CD14-positive monocyte (primary cell): Measurements from ENCODE around the gene DPYD. TPM values are rescaled to one million over a fixed set of nuclear protein-coding genes. Genes with fewer than 3 reads are reported as not detected.

Experiments
- DNase-seq, 3 donors: peaks; one replicate each; pipeline ENCODE4 v3.0.0-alpha.2; 2011 to 2022
- H2AFZ ChIP-seq: 2 replicates; pipeline ENCODE4 v1.6.0; 2012; ENCODE audit warnings: mild to moderate bottlenecking, low read depth, low read length, inconsistent platforms; ENCODE audit not compliant: insufficient read depth, poor library complexity, severe bottlenecking
- H3K27ac ChIP-seq, 2 donors: 1 replicate in 1 of 2; 2 replicates in 1 of 2; pipeline ENCODE4 v1.5.1; 2012 to 2013; ENCODE audit warnings: low read length in 2 of 2, control low read depth in 1 of 2, inconsistent platforms in 1 of 2, low read depth in 1 of 2, mild to moderate bottlenecking in 1 of 2
- H3K27me3 ChIP-seq, 2 donors: one replicate each; pipeline versions ENCODE4 v1.6.0 to v1.6.1; 2011 to 2013; ENCODE audit warnings: low read length in 2 of 2; ENCODE audit not compliant: control insufficient read depth in 2 of 2, insufficient read depth in 2 of 2
- H3K36me3 ChIP-seq, 2 donors: replicated peaks in 1 of 2; 1 replicate in 1 of 2; 2 replicates in 1 of 2; pipeline versions ENCODE4 v1.5.1 to v1.6.1; 2012 to 2013; ENCODE audit warnings: low read length in 2 of 2, control low read depth in 1 of 2, inconsistent platforms in 1 of 2, mild to moderate bottlenecking in 1 of 2; ENCODE audit not compliant: insufficient read depth in 2 of 2, control insufficient read depth in 1 of 2
- H3K4me1 ChIP-seq, 2 donors: 1 replicate in 1 of 2; 2 replicates in 1 of 2; pipeline versions ENCODE4 v1.5.1 to v1.6.1; 2012 to 2013; ENCODE audit warnings: low read length in 2 of 2, control low read depth in 1 of 2, inconsistent platforms in 1 of 2, mild to moderate bottlenecking in 1 of 2, moderate library complexity in 1 of 2; ENCODE audit not compliant: insufficient read depth in 2 of 2, control insufficient read depth in 1 of 2
- H3K4me2 ChIP-seq: replicated peaks from 2 replicates; pipeline ENCODE3; 2012; ENCODE audit warnings: low read length, moderate library complexity, mild to moderate bottlenecking; ENCODE audit not compliant: poor library complexity, severe bottlenecking; ENCODE audit errors: extremely low read depth
- H3K4me3 ChIP-seq, 3 experiments: fragments of 200-600 bp in 1 of 3; sonication (generic) in 1 of 3; replicated peaks in 1 of 3; 1 replicate in 2 of 3; 2 replicates in 1 of 3; pipeline ENCODE4 v1.5.1; 2011 to 2013; ENCODE audit warnings: low read length in 3 of 3, mild to moderate bottlenecking in 3 of 3, control low read depth in 2 of 3, low read depth in 2 of 3, inconsistent platforms in 1 of 3, moderate library complexity in 1 of 3
- H3K79me2 ChIP-seq: 2 replicates; pipeline ENCODE4 v1.6.0; 2012; ENCODE audit warnings: mild to moderate bottlenecking, control low read depth, inconsistent platforms, low read length, moderate library complexity; ENCODE audit not compliant: insufficient read depth
- H3K9ac ChIP-seq: 2 replicates; pipeline ENCODE4 v1.6.0; 2017; ENCODE audit warnings: low read length, mild to moderate bottlenecking; ENCODE audit not compliant: insufficient read depth, poor library complexity, severe bottlenecking
- H3K9me3 ChIP-seq, 2 donors: replicated peaks in 1 of 2; 1 replicate in 1 of 2; 2 replicates in 1 of 2; pipeline versions ENCODE4 v1.5.1 to v1.6.1; 2012 to 2013; ENCODE audit warnings: low read length in 2 of 2, control low read depth in 1 of 2; ENCODE audit not compliant: control insufficient read depth in 1 of 2, insufficient read depth in 1 of 2
- H4K20me1 ChIP-seq: 2 replicates; pipeline ENCODE4 v1.6.0; 2012; ENCODE audit warnings: mild to moderate bottlenecking, low read length, control low read depth, moderate library complexity; ENCODE audit not compliant: insufficient read depth
- H3K27ac Mint-ChIP-seq, 7 donors: one replicate each; pipeline ENCODE4 v1.8.0; 2020; ENCODE audit warnings: mild to moderate bottlenecking in 7 of 7, mixed read lengths in 7 of 7, moderate library complexity in 6 of 7, inconsistent platforms in 2 of 7
- H3K27me3 Mint-ChIP-seq, 3 donors: one replicate each; pipeline ENCODE4 v1.8.0; 2021 to 2022; ENCODE audit warnings: low read depth in 3 of 3, mild to moderate bottlenecking in 3 of 3, mixed read lengths in 3 of 3, moderate library complexity in 3 of 3, inconsistent platforms in 1 of 3
- H3K36me3 Mint-ChIP-seq, 2 donors: one replicate each; pipeline ENCODE4 v1.8.0; 2020; ENCODE audit warnings: mixed read lengths in 2 of 2, inconsistent platforms in 1 of 2, mild to moderate bottlenecking in 1 of 2
- H3K4me1 Mint-ChIP-seq: one replicate; pipeline ENCODE4 v1.8.0; 2020; ENCODE audit warnings: mild to moderate bottlenecking, mixed read lengths
- H3K4me3 Mint-ChIP-seq, 2 donors: one replicate each; pipeline ENCODE4 v1.8.0; 2020; ENCODE audit warnings: mild to moderate bottlenecking in 2 of 2, mixed read lengths in 2 of 2, moderate library complexity in 1 of 2
- H3K9me3 Mint-ChIP-seq, 7 donors: one replicate each; pipeline ENCODE4 v1.8.0; 2020 to 2022; ENCODE audit warnings: mixed read lengths in 7 of 7, mild to moderate bottlenecking in 6 of 7, moderate library complexity in 6 of 7, inconsistent platforms in 2 of 7
- CTCF ChIP-seq: fragments of 200-600 bp; IDR thresholded peaks from one replicate; pipeline ENCODE4 v1.8.0; 2022; ENCODE audit warnings: antibody characterized with exemption, mild to moderate bottlenecking
- WGBS: methylation state at CpG from one replicate; pipeline ENCODE4 v1.1.5; 2013; ENCODE audit warnings: missing lambda C conversion rate; ENCODE audit not compliant: insufficient coverage; 5-methylcytosine and 5-hydroxymethylcytosine counted together
- intact Hi-C, 2 donors: fragments of 100-400 bp; cut with micrococcal nuclease; formaldehyde crosslinking; loops; one replicate each; pipeline versions ENCODE4 v1.15.0 to v1.15.1; 2023
- polyA plus RNA-seq, 3 donors: library from polyadenylated mRNA; depleted of rRNA in 1 of 3; unstranded in 2 of 3; stranded (reverse) in 1 of 3; fragments of 300-500 nt in 2 of 3; fragments of >200 nt in 1 of 3; fragmentation: Illumina TruSeq in 2 of 3; gene quantifications; 1 replicate in 2 of 3; 2 replicates in 1 of 3; pipeline ENCODE4 v1.2.3, GENCODE V29; 2012 to 2021

The DPYD gene
- polyA plus RNA-seq, 3 donors: 87.6 to 171 (median 144) TPM

- H3K4me3 Mint-ChIP-seq: no peak overlapping the region
- no peak overlapping the region for H3K27ac ChIP-seq
- H3K27ac Mint-ChIP-seq: no peak overlapping the region
- no peaks in the 10 kb centered on the region for H3K79me2 ChIP-seq
- no peak for DNase-seq
- H3K4me3 ChIP-seq: no peak overlapping the region
- WGBS: no CpG with 5 or more reads among the region's 1 CpG
- peaks cover 0 to 10% (median 6%) of the 10 kb centered on the region in 7 donors for H3K9me3 Mint-ChIP-seq
- H3K27me3 Mint-ChIP-seq: peaks cover 0 to 4% (median 2%) of the 10 kb centered on the region in 3 donors
- no peak overlapping the region for H2AFZ ChIP-seq
- H3K36me3 Mint-ChIP-seq: peaks cover 24 to 37% of the 10 kb centered on the region in 2 donors
- H3K27me3 ChIP-seq: no peaks in the 10 kb centered on the region
- peaks cover 4 to 17% of the 10 kb centered on the region in 2 donors for H3K4me1 ChIP-seq
- no peak overlapping the region for H3K4me2 ChIP-seq
- no peak for TF ChIP-seq CTCF
- intact Hi-C loops: no loop called here
- H3K4me1 Mint-ChIP-seq: peaks cover 23% of the 10 kb centered on the region
- peaks cover 42% of the 10 kb centered on the region for H4K20me1 ChIP-seq
- H3K9me3 ChIP-seq: peaks cover 0 to 3% of the 10 kb centered on the region in 2 donors
- H3K9ac ChIP-seq: no peak overlapping the region
- peaks cover 8 to 27% of the 10 kb centered on the region in 2 donors for H3K36me3 ChIP-seq
These were observed 752.8 kb downstream of the DPYD start for GRCh38 chr1:97168056-97168455.

GRCh38 chr1:97167246-97167645 is 753.6 kb downstream of the DPYD start:
- Histone ChIP-seq H3K79me2 (no peaks in the 10 kb centered on the region), H3K36me3 (peaks cover 8 to 22% of the 10 kb centered on the region in 2 donors), H2AFZ (no peak overlapping the region), H3K4me3 (no peak overlapping the region), H3K9ac (no peak overlapping the region), H3K4me2 (no peak overlapping the region), H4K20me1 (peaks cover 42% of the 10 kb centered on the region), H3K4me1 (peaks cover 4 to 17% of the 10 kb centered on the region in 2 donors), H3K27me3 (no peaks in the 10 kb centered on the region), H3K9me3 (peaks cover 0 to 3% of the 10 kb centered on the region in 2 donors), H3K27ac (no peak overlapping the region)
- no peak overlapping the region for H3K27ac Mint-ChIP-seq
- peaks cover 23% of the 10 kb centered on the region for H3K4me1 Mint-ChIP-seq
- peaks cover 0 to 10% (median 6%) of the 10 kb centered on the region in 7 donors for H3K9me3 Mint-ChIP-seq
- WGBS: no CpG with 5 or more reads among the region's 2 CpGs
- H3K27me3 Mint-ChIP-seq: peaks cover 0 to 4% (median 2%) of the 10 kb centered on the region in 3 donors
- H3K4me3 Mint-ChIP-seq: no peak overlapping the region
- no peak for DNase-seq
- TF ChIP-seq CTCF: no peak
- peaks cover 21 to 37% of the 10 kb centered on the region in 2 donors for H3K36me3 Mint-ChIP-seq
- intact Hi-C loops: no loop called here
